ENCODE data around the gene KITLG.

GRCh38 chr12:88572781-88573549, 7.3 kb downstream of the KITLG start:
- no peak for TF ChIP-seq CTCF (IDR thresholded peaks at IDR 0.05)
- no peak for TF ChIP-seq EZH2 (IDR thresholded peaks at IDR 0.05; ENCODE audit: borderline replicate concordance, insufficient read depth, low read depth, low read length, poor library complexity, severe bottlenecking)
